ENCODE data around the gene CNGA4.

GRCh38 chr11:6223854-6224253 lies 15.0 kb upstream of the CNGA4 start:
- TF ChIP-seq POLR2A (IDR thresholded peaks at IDR 0.05; ENCODE audit: borderline replicate concordance, extremely low read depth, insufficient read depth, insufficient read length): no peak
- TF ChIP-seq JUND (IDR thresholded peaks at IDR 0.05): no peak
- TF ChIP-seq POLR2AphosphoS5 (IDR thresholded peaks at IDR 0.05; ENCODE audit: low read depth, low read length): no peak
- no peak for TF ChIP-seq CTCF (IDR thresholded peaks at IDR 0.05 in 2 of 3, conservative IDR thresholded peaks at IDR 0.05 in 1 of 3; ENCODE audit: borderline replicate concordance in 1 of 3, insufficient read depth in 1 of 3, low read depth in 2 of 3, low read length in 2 of 3)

All from HCT116 (cell line).